GM12891 (cell line): ENCODE measurements around the gene RAB30.

Experiments used
- POLR2A ChIP-seq: IDR thresholded peaks from 2 replicates; pipeline ENCODE4 v1.6.1; 2011; ENCODE audit warnings: low read depth, low read length, control low read depth
- POLR2AphosphoS5 ChIP-seq: IDR thresholded peaks from 2 replicates; pipeline ENCODE4 v1.6.1; 2011; ENCODE audit warnings: low read depth, low read length, control low read depth
- POU2F2 ChIP-seq: IDR thresholded peaks from 2 replicates; pipeline ENCODE4 v1.6.1; 2011; ENCODE audit warnings: low read depth, mild to moderate bottlenecking, control low read depth, low read length, moderate library complexity
- SPI1 ChIP-seq: IDR thresholded peaks from 2 replicates; pipeline ENCODE4 v1.6.1; 2011; ENCODE audit warnings: low read depth, low read length, control low read depth
- TAF1 ChIP-seq: IDR thresholded peaks from 2 replicates; pipeline ENCODE4 v1.6.1; 2011; ENCODE audit warnings: low read depth, low read length, control low read depth

DNA sequence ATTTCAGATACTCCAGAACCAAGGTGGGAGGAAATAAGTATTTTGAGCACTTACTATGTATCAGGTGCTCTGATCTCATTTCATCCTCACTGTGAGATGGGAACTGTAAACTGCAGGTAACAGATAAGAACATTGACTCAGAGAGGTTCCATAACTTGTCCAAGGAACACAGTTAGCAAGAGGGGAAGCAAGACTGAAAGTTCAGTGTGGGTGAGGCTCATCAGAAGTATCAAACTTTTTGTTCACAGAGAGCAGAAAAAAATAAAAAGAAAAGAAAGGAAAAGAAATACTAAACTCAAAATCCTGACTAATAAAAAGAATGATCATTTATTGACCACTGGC is 37.1 kb downstream of the RAB30 start:
- TF ChIP-seq POLR2A (no peak), POLR2AphosphoS5 (no peak), TAF1 (no peak), POU2F2 (no peak), SPI1 (no peak)
